HG02763 (cell line): ENCODE data around the gene TMEM190.
"Not testable (repeated sequence)": the region's sequence is repeated elsewhere in the genome, so short reads cannot be mapped to it uniquely, and the experiment has no call there.

ENCODE experiments used
- ATAC-seq: cut with Tn5 transposase; IDR thresholded peaks from one replicate; pipeline ENCODE4 v1.9.1; 2021; ENCODE audit warnings: mild to moderate bottlenecking, moderate library complexity; ENCODE audit not compliant: unreplicated experiment

Gene TMEM190

DNA sequence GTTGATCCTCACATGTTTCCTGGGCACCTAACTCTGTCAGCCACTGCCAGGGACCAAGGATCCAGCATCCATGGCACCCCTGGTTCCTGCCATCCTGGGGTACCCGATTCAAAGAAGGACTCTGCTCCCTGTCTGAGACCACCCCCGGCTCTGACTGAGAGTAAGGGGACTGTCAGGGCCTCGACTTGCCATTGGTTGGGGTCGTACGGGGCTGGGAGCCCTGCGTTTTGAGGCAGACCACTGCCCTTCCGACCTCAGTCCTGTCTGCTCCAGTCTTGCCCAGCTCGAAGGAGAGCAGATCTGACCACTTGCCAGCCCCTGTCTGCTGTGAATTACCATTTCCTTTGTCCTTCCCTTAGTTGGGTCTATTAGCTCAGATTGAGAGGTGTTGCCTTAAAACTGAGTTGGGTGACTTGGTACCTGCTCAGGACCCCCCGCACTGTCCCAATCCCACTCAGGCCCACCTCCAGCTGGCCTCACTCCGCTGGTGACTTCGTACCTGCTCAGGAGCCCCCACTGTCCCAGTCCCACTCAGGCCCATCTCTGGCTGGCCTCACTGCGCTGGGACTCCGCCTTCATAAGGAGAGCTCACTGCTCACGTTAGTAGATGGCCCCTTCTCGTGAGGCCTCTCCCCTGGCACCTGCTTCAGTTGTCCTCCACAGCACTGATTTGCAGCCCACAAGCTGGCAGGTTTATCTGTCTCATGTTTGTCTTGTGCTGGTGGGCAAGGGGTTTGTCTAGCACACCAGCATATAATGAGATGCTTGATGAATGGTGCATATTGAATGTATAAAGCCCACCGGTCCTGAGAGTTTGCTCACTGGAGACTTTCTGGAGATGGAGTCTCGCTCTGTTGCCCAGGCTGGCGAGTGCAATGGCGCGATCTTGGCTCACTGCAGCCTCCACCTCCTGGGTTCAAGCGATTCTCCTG, 13.0 kb downstream of the TMEM190 start:
- ATAC-seq: no peak

DNA sequence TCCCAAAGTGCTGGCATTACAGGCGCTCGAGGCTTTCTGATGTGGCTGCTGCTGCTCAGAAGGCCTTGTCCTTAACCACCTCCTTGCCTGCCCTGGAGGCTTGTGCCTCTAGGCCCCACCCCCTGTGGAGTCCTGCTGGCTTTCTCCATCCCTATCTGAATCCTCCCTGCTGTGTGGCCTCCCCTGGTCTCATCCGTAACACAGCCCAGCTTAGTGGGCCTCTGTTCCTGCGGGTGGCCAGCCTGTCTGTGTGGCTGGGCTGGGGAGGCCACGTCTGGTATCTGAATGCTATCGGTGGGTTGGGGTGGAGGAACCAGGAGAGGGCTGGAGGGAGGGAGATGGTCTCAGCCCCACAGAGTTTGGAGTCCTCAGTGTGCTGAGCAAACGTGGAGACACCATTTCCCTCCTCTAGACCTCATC, 13.8 kb downstream of the TMEM190 start:
- no peak for ATAC-seq

DNA sequence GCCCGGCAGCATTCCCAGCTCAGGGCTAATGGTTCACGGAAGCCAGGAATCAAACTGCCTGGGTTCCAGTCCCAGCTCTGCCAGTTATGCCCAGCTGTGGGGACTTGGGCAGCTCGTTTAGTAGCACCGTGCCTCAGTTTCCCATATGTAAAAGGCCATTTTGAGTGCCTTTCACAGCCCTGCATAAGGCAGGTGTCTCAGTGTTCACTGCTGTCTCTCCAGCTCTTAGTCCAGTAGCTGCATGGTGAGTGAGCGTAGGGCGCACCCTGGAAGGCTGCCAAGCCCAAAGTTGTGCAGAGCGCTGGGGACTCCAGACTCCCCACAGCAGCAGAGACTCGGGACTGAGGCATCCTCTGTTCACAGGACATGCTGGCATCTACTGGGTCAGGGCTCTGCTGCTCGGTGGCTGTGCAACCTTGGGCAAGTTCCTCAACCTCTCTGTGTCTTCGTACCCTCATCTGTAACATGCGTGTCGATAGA, 14.6 kb downstream of the TMEM190 start:
- no peak for ATAC-seq

DNA sequence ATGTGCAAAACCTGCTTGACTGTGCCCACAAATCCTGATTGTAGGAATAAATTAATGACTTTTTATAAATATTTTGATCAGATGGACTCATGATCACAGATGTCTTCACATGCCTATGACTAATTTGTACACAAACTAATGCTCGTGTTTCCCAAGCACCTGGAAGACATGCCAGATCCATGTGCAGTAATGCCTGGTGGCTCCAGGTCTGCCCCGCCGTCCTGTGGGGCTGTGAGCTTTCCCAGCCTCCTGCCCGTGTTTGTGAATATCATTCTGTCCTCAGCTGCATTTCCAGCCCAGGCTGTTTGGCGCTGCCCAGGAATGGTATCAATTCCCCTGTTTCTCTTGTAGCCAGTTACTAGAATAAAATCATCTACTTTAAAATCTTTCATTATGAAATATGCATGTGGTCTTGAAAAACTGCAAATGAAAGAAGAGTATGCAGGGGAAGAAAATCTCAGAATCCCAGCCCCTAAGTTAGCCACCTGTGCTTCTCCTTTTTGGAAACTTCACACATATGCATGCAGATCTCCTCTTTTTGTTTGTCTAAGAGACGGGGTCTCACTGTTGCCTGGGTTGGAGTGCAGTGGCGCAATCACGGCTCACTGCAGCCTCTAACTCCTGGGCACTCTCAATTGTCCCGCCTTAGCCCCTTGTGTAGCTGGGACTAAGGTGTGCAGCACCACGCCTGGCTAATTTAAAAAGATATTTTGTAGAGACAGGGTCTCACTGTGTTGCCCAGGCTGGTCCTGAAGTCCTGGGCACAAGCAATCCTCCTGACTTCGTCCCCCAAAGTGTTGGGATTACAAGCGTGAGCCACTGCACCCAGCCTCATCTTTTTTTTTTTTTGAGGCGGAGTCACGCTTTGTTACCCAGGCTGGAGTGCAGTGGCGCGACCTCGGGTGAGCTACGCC, 15.3 kb downstream of the TMEM190 start:
- ATAC-seq: no peak

DNA sequence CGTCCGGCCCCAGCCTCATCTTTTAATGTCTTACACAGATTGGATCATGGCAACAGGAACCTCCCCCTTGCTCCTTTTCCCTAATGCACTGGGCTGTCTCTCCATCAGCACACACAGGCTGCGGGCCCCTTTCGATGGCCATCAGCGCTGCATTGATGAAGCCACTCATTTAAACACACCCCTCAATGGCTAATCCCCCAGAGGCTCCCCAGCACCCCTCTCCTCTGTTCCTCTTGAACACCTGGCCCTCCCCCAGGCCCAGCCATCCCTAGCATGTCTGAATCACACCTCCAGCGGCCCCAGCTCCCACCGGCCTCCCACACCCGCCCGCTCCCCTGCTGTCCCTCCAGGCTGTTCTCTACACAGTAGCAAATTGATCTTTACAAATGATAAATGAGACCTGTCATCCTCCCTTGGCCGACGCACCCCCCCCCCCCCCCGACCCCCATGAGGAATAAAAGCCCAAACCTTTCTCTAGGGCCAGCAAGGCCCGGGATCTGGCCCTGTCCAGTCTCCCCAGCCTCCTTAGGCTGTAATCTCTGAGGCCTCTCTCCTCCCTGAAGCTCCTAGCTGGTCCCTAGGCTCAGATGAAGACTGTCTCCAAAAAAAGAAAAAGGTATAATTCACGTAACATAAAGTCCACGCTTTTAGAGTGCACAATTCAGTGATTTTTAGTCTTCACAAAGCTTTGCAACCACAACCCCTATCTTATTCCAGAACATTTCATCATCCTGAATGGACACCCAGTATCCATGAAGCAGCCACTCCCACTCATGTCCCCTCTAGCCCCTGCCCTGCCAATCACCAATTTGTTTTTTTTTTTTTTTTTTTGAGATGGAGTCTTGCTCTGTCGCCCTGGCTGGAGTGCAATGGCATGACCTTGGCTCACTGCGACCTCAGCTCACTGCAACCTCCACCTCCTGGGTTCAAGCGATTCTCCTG, 16.5 kb downstream of the TMEM190 start:
- no peak for ATAC-seq

DNA sequence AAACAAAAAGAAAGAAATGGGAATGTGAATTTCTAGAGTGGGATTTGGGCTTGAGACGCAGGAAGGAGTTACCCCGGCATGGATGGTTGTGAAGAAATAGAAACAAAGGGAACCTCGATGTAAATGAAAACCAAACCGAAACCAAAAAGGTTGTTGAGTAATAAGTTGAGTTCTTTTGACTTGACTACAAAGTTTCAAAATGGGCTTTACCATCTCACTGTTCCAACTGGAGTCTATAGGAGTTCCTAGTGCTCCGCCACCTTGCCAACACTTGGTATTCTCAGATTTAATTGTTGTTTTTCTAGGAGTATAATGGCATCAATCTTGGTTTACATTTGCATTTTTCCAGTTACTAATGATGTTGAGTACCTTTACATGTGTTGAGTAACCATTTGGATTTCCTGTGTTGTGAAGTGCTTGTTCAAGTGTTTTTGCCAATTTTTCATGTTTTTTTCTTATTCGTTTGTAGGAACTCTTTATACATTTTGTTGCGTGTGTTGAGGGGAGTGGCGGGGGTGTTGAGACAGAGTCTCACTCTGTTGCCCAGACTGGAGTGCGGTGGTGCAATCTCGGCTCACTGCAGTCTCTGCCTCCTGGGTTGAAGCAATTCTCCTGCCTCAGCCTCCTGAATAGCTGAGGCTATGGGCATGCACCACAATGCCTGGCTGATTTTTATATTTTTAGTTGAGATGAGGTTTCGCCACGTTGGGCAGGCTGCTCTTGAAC, 21.7 kb downstream of the TMEM190 start:
- no peak for ATAC-seq

DNA sequence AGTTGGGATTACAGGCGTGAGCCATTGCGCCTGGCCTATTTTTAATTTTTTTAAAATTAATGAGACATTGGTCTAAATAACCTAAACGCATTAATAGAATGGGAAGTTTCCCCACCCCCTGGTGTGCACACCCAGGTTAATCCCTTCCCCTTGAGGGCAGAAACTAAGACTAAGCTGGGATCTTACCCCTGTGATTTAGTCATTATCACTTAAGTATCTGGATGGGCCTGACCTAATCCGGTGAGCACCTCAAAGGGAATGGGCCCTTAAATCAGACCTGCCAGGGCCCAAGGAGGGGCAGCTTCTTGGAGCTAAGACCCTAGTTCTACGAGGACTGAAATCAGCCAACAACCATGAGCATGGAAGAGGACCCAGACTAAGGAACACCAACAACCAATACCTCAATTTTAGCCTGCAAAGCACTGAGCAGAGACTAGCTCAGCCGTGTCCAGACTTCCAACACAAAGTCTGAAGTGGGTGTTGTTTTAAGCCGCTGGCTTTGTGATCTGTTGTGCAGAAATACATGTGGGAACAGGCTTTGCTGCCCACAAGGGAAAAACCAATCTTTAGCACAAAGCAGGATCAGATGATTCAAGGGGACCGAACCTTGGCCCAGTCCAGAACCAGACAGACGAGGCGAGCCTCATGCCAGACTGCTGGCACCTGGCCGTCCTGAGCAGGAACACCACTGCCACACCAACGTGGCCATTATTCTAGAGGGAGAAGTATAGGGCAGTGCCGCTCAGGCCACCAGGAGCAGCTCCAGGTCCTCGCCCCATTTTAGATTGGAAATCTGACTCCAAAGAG, 23.9 kb downstream of the TMEM190 start:
- no peak for ATAC-seq

DNA sequence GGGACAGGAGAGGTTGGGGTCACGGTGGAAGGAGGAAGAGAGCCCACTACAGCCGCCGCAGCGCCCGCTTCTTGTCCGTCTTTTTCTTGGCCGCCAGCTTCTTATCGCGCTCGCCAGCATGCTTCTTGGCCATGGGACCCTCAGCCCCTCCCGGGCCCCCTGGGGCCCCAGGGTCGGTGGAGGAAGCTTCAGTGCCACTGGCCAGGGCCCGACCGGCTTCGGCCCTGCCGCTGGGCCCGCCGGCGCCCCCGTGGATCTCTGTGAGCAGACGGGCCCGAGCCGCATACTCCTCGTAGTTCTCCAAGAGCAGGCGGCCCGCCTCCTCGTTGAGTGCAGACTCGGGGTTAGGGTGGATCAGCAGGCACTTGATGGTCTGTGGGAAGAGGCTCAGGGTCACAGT, 24.8 kb downstream of the TMEM190 start:
- ATAC-seq: not testable (repeated sequence)

DNA sequence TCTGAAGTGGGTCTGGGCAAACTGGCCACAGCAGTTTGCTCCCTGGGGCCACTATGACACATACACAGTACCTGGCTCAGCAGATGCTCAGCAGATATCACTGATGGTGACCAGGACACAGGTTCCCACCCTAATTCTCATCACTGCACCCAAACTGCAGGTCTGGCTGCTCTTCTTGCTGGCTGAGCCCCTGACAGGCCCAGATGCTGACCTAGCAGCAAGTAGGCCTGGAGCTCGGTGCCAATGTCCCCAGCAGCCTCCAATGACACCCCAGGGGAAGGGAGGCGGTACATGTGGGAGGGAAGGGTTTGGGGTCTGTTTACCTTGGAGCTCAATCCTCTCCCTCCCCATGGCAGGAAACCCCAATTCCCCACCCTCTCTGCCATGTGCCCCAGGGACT, 25.9 kb downstream of the TMEM190 start:
- ATAC-seq: no peak

DNA sequence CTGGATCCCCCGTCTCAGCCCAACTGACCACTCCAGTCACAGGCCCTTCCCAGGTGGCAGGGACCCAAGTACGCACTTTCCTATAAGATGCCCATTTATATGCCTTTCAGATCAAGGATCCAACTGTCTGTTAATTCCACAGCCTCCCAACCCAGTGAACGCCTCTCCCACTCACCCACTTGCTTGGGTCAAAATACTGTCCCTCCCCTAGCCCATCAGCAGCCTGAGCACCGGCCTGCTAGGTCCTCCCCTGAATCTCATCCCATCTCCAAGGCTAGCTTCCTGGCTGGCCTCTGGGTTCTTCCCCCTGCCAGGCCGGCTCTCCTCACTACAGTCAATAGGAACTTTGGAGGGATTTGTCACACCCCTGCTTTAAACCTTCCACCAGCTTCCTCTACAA, 29.0 kb downstream of the TMEM190 start:
- ATAC-seq: no peak

DNA sequence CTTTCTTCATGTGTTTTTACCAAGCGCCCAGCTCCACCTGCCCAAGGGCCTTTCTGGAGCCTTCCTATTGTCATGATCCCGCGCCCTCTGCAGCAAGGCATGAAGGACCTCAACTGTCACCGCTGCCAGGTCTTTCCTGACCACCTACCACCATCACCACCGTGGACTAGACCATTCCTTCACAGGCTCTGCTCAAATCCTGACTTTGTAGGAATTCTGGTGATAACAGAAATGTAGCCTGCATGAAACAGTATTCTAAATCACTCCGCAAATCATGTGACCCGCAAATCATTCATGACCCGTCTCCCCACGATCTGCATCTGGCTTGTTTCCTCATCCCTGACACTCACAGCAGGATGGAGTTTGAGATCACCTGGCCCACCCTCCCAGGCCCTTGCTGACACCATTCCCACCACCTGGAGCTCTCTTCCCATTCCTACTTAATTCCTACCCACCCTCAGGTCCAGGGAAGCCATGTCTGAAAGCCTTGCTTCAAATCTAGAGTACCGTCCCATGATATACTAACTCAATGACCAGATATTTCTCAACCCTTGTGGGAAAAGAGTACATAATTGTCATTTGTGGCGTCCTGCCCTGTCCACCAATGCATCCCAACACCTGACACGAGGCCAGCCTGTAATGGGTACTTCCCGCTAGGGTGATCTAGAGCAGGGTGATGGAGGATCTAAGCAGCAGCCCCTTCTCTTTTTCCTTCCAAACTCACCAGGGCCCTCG, 29.6 kb downstream of the TMEM190 start:
- ATAC-seq: no peak

DNA sequence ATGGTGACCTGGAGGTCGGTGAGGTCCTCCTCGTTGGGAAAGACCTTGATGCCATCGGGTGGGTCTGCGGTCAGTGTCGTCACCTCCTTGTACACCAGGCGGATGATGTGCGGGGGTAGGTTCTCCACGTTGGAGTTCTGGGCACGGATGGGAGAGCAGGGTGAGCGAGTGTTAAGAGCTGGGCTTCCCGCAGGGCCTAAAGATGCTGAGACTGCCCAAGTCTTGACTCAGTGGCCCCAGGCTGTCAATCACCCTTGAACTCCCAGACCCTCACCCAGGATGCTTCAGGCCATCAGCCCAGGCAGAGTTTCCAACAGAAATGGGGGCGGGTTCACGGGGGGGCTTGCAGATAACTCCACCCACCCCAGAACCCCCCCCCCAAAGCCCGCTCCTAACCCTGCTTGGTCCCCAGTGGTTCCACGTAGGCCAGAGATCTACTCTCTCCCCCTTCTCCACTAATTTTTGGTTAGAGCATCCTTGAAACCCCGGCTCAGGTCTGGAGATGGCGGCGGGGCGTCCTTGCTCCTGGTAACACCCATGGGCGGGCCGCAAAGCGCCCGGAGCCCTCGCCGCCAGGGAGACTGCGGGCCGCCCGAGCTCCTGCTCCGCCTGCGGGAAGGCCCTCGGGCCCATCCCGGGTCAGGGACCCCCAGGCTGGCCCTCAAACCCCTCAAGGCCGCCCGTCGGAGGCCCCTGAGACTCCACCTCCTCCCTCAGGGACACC, 30.4 kb downstream of the TMEM190 start:
- no peak for ATAC-seq

DNA sequence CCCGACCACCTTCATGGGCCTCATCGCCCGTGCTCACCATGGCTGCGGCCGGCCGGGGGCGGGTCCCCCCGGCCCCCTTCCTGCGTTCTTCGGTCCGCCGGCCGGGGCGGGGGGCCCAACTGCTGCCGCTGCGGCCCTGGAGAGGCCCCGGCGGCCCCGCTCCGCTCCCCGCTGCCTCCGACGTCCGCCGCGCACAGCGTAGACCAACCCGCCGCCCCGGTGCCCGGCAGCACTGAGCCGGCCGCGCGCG, 30.8 kb downstream of the TMEM190 start, which contains the start of gene UBE2S:
UBE2S (minus strand) TSS at position 239 of the 250 bp plus-strand sequence; CDS start at position 40, 199 bp downstream.
- not testable (repeated sequence) for ATAC-seq

DNA sequence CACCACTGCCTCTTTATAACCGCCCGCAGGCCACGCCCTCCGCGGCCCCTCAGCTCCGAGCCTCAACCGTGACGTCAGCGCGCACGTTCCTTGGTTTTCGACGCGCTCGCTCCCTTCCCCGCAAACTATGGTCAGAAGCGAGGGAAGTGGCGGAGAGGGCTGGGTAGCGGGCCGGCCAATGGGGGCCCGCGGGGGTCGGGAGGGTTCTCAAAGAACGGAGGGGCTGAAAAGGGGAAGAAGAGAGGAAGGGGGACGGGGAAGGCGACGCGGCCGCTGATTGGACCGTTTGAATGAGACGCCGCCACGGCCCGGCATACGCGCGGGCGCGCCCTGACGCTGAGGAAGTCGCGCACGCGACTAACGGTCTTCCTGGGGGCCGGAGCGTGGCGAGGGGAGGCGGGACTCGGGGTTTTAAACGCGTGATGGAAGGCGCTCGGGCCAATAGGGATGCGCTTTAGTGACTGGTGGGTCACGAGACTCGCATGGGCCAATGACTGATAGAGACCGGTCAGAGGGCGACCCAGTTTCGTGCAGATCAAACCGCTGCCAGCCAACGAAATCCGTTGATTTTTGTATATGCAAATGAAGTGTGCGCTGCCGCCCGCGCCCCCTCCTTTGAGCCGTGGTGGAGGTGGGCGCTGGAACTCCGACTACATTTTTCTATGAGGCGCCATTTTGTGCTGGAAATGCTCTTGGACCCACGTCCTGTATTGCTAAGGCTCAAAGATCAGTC, 31.3 kb downstream of the TMEM190 start:
- peak; percentile 79 for ATAC-seq

DNA sequence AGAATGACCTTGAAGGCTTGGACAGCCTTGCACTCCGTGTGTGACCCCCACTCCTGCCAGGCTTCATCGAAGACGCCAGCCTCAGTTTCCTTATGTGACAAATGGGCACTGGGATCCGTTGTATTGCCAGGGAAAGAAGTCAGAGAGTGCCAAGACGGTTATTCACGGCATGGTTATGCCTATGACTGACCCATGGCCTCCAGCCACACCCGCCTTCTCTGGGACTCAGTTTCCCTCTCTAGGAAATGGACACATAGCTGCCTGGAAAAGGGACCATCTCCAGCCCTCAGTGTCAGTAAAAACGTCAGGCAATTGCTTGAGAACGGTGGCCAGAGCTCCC, 31.9 kb downstream of the TMEM190 start:
- ATAC-seq: no peak

DNA sequence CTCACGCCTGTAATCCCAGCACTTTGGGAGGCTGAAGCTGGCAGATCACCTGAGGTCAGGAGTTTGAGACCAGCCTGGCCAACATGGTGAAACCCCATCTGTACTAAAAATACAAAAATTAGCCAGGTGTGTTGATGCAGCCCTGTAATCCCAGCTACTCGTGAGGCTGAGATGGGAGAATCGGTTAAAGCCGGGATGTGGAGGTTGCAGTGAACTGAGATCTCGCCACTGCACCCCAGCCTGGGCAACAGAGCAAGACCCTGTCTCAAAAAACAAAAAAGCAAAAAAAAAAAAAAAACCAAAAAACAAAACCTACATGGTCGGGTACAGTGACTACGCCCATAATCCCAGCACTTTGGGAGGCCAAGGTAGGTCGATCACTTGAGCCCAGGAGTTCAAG, 32.6 kb downstream of the TMEM190 start:
- ATAC-seq: not testable (repeated sequence)

DNA sequence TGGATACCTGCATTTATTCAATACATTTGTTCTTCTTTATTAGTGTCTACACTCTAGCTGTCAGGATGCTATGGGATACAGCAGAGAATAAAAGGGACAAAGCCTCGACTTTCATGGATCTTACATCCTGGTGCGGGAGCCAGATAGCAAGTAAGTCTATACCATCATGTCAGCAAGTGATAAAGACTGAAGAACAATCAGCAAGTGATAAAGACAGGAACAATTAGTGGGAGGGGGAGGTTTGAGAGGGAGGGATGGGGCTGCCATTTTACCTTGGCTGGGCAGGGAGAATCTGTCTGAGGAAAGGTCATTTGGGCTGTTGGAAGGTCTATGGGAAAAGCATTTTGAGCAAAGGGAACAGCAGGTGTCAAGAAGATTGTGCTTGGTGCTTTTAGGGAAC, 33.5 kb downstream of the TMEM190 start:
- no peak for ATAC-seq
